Activated T-cell treated with anti-CD3 and anti-CD28 coated beads, Interleukin-2, amount 50 U/mL, for 72 hours (primary cell): ENCODE results near the gene CAMKV. TPM values are rescaled to one million over a fixed set of nuclear protein-coding genes. Genes with fewer than 3 reads are reported as not detected.
A peak's percentile ranks its signal among the peaks of the same experiment; 100 is the strongest.
"Not testable (repeated sequence)": the region's sequence is repeated elsewhere in the genome, so short reads cannot be mapped to it uniquely, and the experiment has no call there.

ENCODE experiments used
- ATAC-seq, 2 donors: fragments of 150-1000 bp; cut with Tn5 transposase; replicated peaks in 1 of 2; 2 replicates each; pipeline ENCODE4 v1.10.0; 2021; ENCODE audit warnings: moderate library complexity in 2 of 2, mild to moderate bottlenecking in 1 of 2
- DNase-seq, 2 donors: peaks; one replicate each; pipeline ENCODE4 v3.0.0; 2021 to 2022; ENCODE audit warnings: mixed read lengths in 1 of 2
- H3K27ac Mint-ChIP-seq: one replicate; pipeline ENCODE4 v1.8.0; 2022; ENCODE audit warnings: mild to moderate bottlenecking, moderate library complexity, mixed read lengths
- H3K27me3 Mint-ChIP-seq: one replicate; pipeline ENCODE4 v1.8.0; 2022; ENCODE audit warnings: low read depth, mixed read lengths
- H3K36me3 Mint-ChIP-seq, 2 donors: one replicate each; pipeline ENCODE4 v1.8.0; 2022; ENCODE audit warnings: mixed read lengths in 2 of 2, mild to moderate bottlenecking in 1 of 2; ENCODE audit not compliant: insufficient read depth in 2 of 2
- H3K4me1 Mint-ChIP-seq: one replicate; pipeline ENCODE4 v1.8.0; 2022; ENCODE audit warnings: low read depth, mixed read lengths
- H3K4me3 Mint-ChIP-seq, 2 donors: one replicate each; pipeline ENCODE4 v1.8.0; 2022; ENCODE audit warnings: mild to moderate bottlenecking in 2 of 2, mixed read lengths in 2 of 2, moderate library complexity in 2 of 2
- H3K9me3 Mint-ChIP-seq, 2 donors: one replicate each; pipeline ENCODE4 v1.8.0; 2022; ENCODE audit warnings: mixed read lengths in 2 of 2
- total RNA-seq, 2 donors: library from RNA; stranded (reverse); gene quantifications; one replicate each; pipeline ENCODE4 v1.2.3, GENCODE V29; 2022

Gene CAMKV
- total RNA-seq = under 1 TPM in 1 of 2 donors, not detected in 1; 0.50 TPM

DNA sequence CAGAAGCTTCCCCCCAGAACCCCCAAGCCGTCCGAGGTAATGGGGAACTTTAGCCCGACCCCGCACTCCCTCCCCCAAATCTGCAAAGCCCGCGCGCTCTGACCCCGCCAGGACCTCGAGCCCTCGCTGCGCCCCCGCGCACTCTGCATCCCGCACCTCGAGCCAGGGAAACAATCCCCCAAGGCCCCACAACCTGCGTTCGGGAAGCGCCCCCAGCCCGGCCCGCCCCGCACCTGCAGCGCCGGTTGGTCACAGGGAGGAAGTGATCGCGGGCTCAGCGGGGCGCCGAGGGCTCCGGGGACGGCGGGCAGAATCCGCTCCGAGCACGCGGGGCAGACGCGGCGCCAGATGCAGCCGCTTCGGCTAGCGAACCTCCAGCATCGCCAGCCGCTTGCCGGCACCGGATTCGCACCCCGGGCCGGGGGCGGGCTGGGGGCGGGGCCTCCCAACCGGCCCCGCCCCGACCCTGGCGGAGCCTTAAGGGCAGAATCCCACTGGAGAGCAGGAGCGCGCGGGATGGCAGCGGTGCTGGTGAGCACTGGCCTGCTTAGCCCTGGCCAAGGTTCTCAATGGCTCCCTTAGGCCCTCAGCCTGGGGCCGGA lies at the start of gene CAMKV:
Gene CAMKV (minus strand): TSS at position 382 of the 602 bp plus-strand sequence. CDS start 7,518 bp downstream, outside the sequence.
- DNase-seq = peak; percentile 43 to 46
- Mint-ChIP-seq H3K36me3 (no peaks in the 10 kb centered on the region), H3K9me3 (no peaks in the 10 kb centered on the region), H3K27me3 (peaks cover 17% of the 10 kb centered on the region), H3K4me3 (peak within 1 kb of the TSS; percentile 33 to 53), H3K4me1 (no peaks in the 10 kb centered on the region), H3K27ac (no peak within 1 kb of the TSS)
- peak; percentile 64 to 69 for ATAC-seq

- not testable (repeated sequence) for DNase-seq, H3K36me3 Mint-ChIP-seq, H3K27me3 Mint-ChIP-seq, H3K4me3 Mint-ChIP-seq, ATAC-seq, H3K4me1 Mint-ChIP-seq, H3K9me3 Mint-ChIP-seq, H3K27ac Mint-ChIP-seq
Observed at GRCh38 chr3:49917806-49918590, 48.3 kb upstream of the CAMKV start.

DNA sequence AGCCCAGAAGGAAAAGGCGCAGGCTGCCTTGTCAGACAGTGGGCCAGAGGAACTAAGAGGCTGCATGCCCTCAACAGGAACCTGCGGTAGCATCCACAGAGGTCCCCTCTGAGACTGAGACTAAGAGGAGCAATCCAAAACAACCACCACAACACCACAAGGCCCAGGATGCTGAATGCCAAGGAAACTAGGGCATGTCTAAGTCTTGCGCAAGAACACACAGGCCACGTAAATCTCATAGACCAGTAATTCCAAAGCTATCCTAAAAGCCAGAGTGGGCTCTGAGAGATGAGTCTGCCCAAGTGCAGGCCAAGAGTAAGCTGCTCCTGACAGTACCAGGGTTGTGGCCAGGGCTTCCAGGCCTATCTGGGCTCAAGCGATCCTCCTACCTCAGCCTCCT lies 47.0 kb upstream of the CAMKV start:
- H3K36me3 Mint-ChIP-seq = peaks cover 0 to 4% of the 10 kb centered on the region in 2 donors
- H3K27ac Mint-ChIP-seq = no peak overlapping the region
- no peaks in the 10 kb centered on the region for H3K9me3 Mint-ChIP-seq
- H3K4me1 Mint-ChIP-seq = no peaks in the 10 kb centered on the region
- DNase-seq (no peak), ATAC-seq (no peak)
- H3K27me3 Mint-ChIP-seq = no peaks in the 10 kb centered on the region
- no peak overlapping the region for H3K4me3 Mint-ChIP-seq

GRCh38 chr3:49914906-49915305 lies 45.2 kb upstream of the CAMKV start:
- Mint-ChIP-seq H3K27me3 (no peaks in the 10 kb centered on the region), H3K4me1 (no peaks in the 10 kb centered on the region), H3K36me3 (peaks cover 3 to 4% of the 10 kb centered on the region in 2 donors), H3K9me3 (no peaks in the 10 kb centered on the region), H3K4me3 (no peak overlapping the region), H3K27ac (no peak overlapping the region)
- no peak for ATAC-seq
- DNase-seq = no peak

- DNase-seq = no peak
- no peaks in the 10 kb centered on the region for H3K27me3 Mint-ChIP-seq
- no peak for ATAC-seq
- peaks cover 4% of the 10 kb centered on the region in 2 donors for H3K36me3 Mint-ChIP-seq
- H3K4me3 Mint-ChIP-seq = no peak overlapping the region
- no peak overlapping the region for H3K27ac Mint-ChIP-seq
- H3K4me1 Mint-ChIP-seq = no peaks in the 10 kb centered on the region
- no peaks in the 10 kb centered on the region for H3K9me3 Mint-ChIP-seq
Observed at GRCh38 chr3:49912881-49913281, 43.2 kb upstream of the CAMKV start.

GRCh38 chr3:49911611-49912010 lies 41.9 kb upstream of the CAMKV start:
- H3K4me3 Mint-ChIP-seq = no peak overlapping the region
- H3K27me3 Mint-ChIP-seq = no peaks in the 10 kb centered on the region
- no peak for DNase-seq
- peaks cover under 1% of the 10 kb centered on the region for H3K4me1 Mint-ChIP-seq
- H3K36me3 Mint-ChIP-seq = peaks cover 4% of the 10 kb centered on the region in 2 donors
- no peaks in the 10 kb centered on the region for H3K9me3 Mint-ChIP-seq
- ATAC-seq = no peak
- H3K27ac Mint-ChIP-seq = no peak overlapping the region

DNA sequence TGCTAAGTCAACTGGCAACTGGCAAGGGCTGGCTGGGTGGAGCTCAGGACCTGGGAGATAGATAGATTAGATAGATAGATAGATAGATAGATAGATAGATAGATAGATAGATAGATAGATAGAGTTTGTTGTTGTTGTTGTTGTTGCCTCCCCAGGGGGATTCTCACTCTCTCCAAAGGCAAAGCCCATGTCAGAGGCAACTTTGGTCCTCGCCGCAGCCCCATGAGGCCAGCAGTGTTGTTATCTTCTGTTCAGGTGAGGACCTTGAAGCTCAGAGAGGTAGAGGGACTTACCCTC lies 41.4 kb upstream of the CAMKV start:
- ATAC-seq = no peak
- H3K36me3 Mint-ChIP-seq = peaks cover 4% of the 10 kb centered on the region in 2 donors
- H3K9me3 Mint-ChIP-seq = no peaks in the 10 kb centered on the region
- H3K27me3 Mint-ChIP-seq = no peaks in the 10 kb centered on the region
- H3K4me1 Mint-ChIP-seq = peaks cover 6% of the 10 kb centered on the region
- no peak overlapping the region for H3K27ac Mint-ChIP-seq
- no peak overlapping the region for H3K4me3 Mint-ChIP-seq
- no peak for DNase-seq

DNA sequence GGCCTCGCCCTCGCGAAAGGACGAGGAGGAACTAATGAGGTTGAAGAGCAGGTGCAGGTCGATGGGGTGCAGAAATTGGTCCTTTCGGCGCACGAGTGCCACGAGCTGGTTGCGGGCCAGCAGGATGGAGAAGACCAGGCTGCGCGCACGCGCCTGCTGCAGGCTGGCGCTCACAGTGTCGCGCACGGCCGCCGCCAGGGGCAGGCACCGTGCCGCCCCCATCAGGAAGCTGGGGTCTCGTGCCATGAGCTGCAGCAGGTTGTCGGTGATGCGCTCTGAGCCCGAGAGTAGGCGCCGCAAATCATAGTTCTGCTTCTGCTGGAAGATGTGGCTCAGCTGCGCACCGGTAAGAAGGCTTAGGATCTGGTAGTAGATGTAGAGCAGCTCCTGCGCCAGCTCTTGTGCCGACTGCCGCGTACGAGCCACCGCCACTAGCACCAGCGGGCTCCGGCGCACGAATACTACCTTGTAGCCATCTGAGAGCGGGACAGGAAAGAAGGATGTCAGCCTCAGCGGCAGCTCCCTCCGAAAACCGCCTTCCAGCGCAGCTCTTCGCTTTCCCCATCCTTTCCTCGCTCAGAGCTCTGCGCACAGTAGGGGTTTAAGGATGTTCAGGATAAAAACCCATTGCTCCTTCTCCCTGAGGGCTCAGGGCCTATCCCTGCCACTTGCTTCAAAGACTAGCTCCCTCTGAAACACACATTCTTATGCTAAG lies 40.9 kb upstream of the CAMKV start:
- Mint-ChIP-seq H3K36me3 (peaks cover 4% of the 10 kb centered on the region in 2 donors), H3K27ac (no peak overlapping the region), H3K9me3 (no peaks in the 10 kb centered on the region), H3K4me1 (peaks cover 11% of the 10 kb centered on the region), H3K4me3 (no peak overlapping the region), H3K27me3 (no peaks in the 10 kb centered on the region)
- no peak for DNase-seq
- ATAC-seq = no peak

- Mint-ChIP-seq H3K36me3 (peaks cover 4% of the 10 kb centered on the region in 2 donors), H3K27me3 (no peaks in the 10 kb centered on the region), H3K9me3 (no peaks in the 10 kb centered on the region), H3K4me3 (no peak overlapping the region), H3K27ac (no peak overlapping the region), H3K4me1 (peaks cover 15% of the 10 kb centered on the region)
- DNase-seq (no peak), ATAC-seq (no peak)
Observed at GRCh38 chr3:49908373-49909199, 38.9 kb upstream of the CAMKV start.

GRCh38 chr3:49906073-49906743 lies 36.5 kb upstream of the CAMKV start:
- Mint-ChIP-seq H3K4me3 (peak overlapping the region; percentile 65 to 76), H3K27me3 (no peaks in the 10 kb centered on the region), H3K36me3 (peaks cover 0 to 4% of the 10 kb centered on the region in 2 donors), H3K9me3 (no peaks in the 10 kb centered on the region), H3K4me1 (peaks cover 15% of the 10 kb centered on the region), H3K27ac (peak overlapping the region; percentile 81)
- DNase-seq = peak; percentile 50 to 62
- ATAC-seq = peak; percentile 19 to 50

DNA sequence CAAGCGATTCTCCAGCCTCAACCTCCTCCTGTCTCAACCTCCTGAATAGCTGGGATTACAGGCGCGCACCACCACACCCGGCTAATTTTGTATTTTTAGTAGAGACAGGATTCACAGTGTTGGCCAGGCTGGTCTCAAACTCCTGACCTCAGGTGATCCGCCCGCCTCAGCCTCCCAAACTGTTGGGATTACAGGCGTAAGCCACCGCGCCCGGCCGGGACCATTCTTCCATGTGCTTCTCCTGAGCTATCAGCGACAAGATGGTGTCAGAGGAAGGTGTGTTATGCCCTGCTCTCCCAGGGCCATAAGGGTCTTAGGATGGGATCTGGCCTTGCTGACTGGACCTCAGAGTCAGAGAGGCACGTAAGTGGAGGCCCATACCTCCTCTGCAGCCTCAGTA lies 34.7 kb upstream of the CAMKV start:
- not testable (repeated sequence) for H3K27ac Mint-ChIP-seq
- H3K4me3 Mint-ChIP-seq = peak overlapping the region; percentile 84 to 91

More for the DNA sequence above, 34.7 kb upstream of the CAMKV start:
- H3K4me1 Mint-ChIP-seq = peaks cover 15% of the 10 kb centered on the region
- H3K27me3 Mint-ChIP-seq, DNase-seq, H3K9me3 Mint-ChIP-seq, ATAC-seq, H3K36me3 Mint-ChIP-seq: not testable (repeated sequence)
